SW480 (cell line): ENCODE results near the gene TRABD.

Experiments used
- DNase-seq: peaks from one replicate; pipeline ENCODE4 v3.0.0-alpha.2; 2016; ENCODE audit warnings: low spot score

Gene TRABD

DNA sequence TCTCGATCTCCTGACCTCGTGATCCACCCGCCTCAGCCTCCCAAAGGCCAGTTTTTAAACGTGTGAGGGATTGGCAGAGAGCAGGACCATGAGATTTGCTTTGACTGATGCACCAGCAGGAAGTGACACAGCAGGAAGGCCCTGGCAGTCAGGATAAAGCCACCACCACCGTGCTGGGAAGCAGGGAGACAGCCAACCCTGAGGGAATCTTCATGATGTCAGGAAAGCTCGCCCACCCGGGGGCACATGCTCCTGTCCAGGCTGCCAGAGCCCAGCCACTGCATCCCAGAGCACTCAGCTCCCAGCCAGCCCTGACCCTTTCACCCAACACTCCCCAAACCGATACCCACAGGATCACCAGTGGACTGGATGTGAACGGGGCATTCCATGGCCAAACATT lies 53.0 kb downstream of the TRABD start:
- DNase-seq: no peak

DNA sequence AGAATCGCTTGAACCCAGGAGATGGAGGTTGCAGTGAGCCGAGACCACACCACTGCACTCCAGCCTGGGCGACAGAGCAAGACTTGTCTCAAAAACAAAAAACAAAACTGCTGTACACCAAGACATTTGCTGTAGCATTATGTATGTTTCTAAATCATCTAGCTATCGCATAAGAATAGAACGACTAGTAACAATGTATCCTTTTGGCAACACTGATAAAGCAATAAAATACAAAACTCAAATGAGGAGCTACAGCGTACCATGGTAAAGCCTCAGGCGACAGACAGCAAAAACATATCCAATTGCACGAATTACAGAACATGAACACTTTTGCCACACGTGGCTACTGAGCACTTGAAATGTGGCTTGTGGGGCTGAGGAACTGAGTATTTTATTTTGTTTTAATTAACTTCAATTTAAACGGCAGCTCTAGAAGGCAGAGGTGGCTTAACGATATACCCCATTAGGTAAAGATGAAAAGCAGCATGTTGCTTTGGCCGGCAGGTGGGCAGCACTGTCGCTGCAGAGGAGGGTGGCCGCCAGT lies 56.8 kb downstream of the TRABD start:
- DNase-seq: no peak

- DNase-seq: no peak
Measured at GRCh38 chr22:50243685-50244419, 58.1 kb downstream of the TRABD start.

GRCh38 chr22:50244420-50245213 lies 58.9 kb downstream of the TRABD start, which contains the start of gene TUBGCP6:
TSS of gene TUBGCP6 (minus strand) at chr22:50245023. CDS start at chr22:50244459, 564 bp downstream.
- peak; percentile 88 for DNase-seq

DNA sequence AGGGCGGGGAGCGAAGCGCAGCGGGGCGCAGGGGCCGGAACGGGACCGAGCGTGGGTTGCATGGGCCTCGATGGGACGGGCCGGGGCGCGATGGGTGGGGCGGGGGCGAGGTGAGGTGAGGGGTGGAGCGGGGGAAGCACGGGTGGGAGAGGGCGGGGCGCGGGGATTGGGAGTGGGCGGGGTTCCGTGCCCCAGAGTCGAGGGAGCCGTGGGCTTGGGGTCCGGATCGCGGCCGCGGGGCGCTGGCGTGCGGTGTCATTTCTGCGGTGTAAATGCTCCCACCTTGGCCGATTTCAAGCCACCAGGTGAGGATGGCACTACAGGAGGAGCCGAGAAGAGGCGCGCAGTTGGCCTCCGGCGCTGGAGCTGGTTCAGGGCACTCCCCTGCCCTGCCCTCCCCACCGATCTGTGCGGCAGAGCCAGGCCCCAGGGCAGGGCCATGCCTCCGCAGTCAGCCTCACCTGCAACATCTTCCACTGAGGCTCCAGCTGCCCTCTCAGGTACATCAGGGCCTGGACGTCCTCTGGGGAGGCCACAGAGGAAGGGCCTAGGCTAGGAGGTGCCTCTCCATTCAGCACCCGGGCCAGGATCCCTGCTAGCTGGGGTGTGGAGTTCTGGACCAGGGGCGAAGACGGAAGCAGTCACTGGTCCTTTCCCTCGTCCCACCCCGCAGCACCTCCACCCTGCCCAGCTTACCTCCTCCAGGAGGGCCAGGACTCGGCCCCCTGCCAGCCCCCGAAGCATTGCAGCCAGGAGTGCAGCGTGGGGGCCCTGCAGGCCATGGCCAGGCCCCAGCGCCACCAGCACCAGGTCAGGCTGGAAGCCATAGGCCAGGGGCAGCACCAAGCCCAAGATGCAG lies 59.7 kb downstream of the TRABD start:
- DNase-seq: no peak

DNA sequence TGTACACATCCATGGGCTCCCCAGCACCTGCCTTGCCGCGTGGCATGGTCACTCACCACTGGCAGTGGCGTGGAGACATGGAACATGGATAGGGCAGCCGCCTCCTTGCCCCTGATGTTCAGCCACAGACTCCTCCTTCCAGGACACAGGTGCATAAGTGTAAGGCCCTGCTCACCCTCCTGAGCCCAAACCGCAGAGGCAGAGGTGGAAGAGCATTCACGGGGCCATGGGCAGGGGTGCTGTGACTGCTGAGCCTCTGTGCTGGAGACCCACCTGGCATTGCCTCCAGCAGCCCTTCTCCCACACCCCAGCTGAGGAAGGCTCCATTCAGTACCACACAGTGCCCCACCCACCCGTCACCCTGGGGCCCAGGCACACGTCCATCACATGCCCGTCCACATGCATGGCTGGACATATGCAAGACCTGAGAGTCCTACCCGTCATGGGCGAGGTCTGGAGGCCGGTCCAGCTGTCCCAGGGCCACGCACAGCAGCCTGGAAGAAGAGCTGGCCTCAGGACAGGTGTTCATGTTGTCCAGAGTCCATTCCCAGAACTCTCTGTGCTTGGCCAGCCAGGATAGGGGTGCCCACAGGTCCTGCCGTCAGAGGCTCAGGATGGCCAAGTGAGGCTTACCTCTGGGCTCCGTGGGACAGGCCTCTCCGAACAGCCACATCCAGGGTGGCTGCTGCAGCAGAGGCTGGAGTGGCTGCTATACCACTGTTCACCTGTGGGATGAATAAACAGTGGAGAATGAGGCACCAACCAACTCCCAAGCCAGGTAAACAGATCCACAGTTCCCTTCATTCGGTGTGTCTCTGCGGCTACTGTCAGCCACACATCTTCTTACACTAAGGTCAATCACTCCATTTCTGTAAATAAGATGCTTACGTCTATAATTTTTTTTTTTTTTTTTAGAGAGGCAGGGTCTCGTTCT lies 60.8 kb downstream of the TRABD start:
- no peak for DNase-seq

- DNase-seq: no peak
Measured at GRCh38 chr22:50247748-50248147, 62.0 kb downstream of the TRABD start.

GRCh38 chr22:50248196-50249081 lies 62.7 kb downstream of the TRABD start:
- no peak for DNase-seq
